Activated T-cell treated with anti-CD3 and anti-CD28 coated beads, Interleukin-2, amount 50 U/mL, for 48 hours (primary cell): ENCODE data around the gene COL20A1.
"Not testable (repeated sequence)": the region's sequence is repeated elsewhere in the genome, so short reads cannot be mapped to it uniquely, and the experiment has no call there.

Experiments used
- DNase-seq, 2 experiments: peaks; one replicate each; pipeline ENCODE4 v3.0.0-alpha.2; 2020

Gene COL20A1

GRCh38 chr20:63321148-63321831 lies 28.3 kb downstream of the COL20A1 start:
- no peak for DNase-seq

DNA sequence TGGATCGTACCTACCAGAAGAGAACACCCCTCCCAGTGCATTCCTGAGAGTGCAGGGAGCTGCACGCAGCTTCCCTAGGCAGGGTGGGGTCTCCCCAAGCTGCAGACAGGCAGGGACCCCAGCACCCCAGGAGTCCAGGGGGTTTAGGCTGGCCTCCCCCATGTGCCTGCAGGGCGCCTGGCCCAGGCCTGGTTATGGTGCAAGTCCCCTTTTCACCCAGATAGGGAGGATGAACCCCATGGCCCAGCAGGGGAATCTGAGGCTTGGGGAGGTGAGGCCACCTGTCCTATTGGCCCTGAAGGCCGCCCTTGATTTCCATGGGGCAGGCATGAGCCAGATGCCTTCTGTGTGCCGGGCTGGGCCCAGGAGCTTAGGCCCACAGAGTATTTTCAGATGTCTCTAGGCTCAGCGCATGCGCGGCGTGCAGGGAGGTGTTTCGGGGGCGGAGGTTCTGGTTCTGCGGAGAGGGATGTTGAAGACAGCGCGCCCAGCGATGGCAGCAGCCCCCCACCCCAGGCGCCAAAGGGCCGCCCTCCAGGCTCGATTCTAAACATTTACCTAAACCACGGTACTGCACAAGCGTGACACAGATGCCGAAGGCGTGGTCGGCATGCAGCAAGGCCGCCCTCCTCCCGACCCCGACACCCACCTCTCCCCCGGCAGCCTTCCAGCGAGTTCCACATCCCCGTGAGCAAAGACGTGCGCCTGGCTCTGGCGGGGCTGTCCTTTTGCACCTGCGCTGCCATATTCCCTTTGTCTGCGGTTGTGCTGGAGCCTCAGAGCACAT lies 29.4 kb downstream of the COL20A1 start:
- no peak for DNase-seq

- DNase-seq = no peak
Measured at GRCh38 chr20:63322933-63323273, 29.9 kb downstream of the COL20A1 start.

GRCh38 chr20:63323357-63323981 lies 30.5 kb downstream of the COL20A1 start:
- DNase-seq = no peak

DNA sequence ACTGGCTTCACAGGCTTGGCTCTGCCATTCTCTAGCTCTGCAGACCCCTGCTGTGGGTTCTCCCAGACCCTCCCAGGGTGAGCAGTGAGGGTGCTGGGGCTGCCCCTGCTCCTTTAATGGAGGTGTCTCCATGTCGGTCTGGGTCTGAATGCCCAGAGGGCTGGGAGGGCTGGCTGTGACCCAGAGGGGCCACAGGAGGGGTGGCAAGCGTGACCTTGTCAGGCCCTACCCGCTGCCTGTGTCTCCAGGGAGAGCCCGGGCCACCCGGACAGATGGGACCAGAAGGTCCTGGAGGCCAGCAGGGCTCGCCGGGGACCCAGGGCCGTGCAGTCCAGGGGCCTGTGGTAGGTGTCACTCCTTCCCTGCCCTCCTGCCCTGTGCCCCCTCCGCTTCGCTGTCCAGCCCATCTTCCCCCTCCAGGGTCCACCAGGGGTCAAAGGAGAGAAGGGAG lies 32.1 kb downstream of the COL20A1 start:
- no peak for DNase-seq

GRCh38 chr20:63325554-63326313 lies 32.7 kb downstream of the COL20A1 start:
- no peak for DNase-seq

DNA sequence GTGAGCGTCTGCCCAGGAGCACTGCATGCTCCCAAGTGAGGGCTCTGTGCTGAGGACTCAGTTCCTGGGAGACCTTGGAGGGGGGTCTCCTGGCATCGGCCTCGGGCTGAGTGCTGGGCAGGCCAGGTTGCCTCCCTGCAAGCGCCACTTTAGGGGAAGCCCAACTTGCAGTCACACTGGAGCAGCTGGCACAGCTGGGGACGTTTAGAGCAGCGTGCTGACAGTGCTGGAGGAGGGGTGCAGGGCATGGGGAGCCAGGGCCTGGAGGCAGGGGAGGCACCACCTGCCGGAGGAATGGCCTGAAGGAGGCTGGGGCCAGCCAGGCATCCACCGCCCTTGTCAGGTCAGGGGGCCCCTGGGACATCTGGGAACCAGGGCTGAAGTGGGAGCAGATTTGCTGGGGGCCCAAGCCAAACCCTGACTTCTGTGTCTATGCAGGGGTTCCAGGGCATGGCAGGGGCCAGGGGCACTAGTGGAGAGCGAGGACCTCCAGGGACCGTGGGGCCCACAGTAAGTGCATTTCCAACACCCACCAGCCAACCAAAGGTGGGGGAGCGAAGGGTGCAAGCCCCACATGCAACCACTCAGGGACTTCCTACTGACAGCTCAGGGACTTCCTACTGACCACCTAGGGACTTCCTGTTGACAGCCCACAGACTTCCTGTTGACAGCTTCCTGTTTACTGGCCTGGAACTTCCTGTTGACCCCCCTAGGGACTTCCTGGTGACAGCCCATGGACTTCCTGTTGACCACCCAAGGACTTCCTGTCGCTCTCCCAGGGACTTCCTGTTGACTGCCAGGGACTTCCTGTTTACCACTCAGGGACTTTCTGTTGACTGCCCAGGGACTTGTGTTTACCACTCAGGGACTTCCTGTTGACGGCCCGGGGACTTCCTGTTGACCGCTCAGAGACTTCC lies 33.6 kb downstream of the COL20A1 start:
- DNase-seq = no peak

- DNase-seq = no peak
Measured at GRCh38 chr20:63327231-63327745, 34.3 kb downstream of the COL20A1 start.

DNA sequence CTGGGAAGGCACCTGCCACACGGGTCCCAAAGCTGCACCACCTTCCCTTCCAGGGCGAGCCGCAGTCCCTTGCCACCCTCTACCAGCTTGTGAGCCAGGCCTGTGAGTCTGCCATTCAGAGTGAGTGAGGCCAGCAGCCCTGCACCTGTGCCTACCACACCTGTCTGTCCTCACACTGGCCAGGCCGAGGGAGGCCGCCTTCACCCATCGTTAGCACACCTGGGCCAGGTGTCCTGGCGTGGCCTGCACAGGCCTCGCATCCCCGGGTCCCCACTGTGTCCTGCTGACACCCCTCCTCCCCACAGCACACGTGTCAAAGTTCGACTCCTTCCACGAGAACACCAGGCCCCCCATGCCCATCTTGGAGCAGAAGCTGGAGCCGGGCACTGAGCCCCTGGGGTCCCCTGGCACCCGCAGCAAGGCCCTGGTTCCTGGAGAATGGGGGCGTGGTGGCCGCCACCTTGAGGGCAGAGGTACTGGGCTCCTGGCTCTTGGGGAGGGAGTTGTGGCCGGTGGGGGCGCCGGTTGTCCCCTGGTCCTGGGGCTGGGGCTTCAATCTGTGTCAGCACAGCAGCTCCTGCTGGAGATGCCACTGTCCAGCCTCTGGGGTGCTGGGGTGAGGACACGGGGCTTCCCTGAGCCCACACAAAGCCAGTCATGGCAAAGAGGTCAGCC lies 35.2 kb downstream of the COL20A1 start:
- no peak for DNase-seq

DNA sequence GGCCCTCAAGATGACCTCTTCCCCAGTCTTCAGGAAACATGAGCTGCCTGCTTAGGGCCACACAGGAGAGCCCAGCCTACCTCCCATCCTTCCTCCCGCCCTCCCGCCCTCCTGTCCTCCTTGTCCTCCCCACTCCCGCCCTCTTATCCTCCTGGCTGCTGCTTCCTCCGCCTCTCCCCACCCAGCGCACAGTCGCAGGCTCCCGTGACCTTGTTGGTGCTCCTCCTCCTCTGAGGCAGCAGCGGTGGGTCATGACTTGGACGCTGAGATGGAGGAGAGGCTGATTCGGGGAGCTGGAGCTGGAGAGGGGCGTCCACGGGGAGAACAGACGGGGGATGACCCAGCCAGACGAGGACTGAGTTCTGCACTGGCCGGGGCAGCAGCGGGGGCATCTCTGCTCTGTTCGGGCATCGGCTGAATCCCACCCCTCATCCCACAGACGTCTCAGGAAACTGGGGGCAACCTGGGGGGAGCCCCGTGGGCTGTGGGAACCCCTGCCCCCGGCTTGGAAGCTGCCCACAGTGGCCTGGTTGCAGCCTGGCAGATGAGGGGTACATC lies 35.8 kb downstream of the COL20A1 start:
- DNase-seq = no peak

DNA sequence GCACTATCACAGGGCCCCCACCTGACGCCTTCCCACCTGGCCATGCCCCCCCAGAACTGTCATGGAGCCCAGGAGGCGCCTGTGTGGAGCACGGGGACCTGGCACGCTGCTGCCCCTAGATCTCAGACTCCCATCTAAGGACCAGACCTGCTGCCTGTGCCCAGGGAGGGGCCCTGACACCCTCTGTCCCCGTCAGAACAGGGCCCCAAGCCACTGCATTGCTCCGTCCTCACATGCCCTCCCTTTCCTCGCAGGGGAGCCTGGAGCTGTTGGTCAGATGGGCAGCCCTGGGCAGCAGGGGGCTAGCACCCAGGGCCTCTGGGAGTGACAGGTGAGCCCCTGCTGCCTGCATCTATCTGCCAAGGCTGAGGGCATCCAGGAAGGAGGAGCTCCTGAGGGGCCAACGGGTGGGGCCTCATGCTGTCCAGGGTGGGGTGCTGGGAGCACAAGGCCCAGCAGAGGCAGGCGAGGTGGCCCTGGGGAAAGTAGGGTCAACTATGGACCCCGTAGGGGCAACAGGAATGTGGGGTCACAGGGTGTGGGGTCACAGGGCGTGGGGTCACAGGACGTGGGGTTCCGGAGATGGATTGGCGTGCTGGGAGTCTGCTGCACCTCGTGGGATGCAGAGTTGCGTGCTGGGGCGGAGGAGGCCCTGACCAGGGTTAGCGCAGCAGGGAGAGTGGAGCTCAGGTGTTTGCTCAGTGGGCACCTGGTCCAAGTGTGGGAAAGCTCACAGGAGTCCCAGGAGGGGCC lies 36.5 kb downstream of the COL20A1 start:
- no peak for DNase-seq

DNA sequence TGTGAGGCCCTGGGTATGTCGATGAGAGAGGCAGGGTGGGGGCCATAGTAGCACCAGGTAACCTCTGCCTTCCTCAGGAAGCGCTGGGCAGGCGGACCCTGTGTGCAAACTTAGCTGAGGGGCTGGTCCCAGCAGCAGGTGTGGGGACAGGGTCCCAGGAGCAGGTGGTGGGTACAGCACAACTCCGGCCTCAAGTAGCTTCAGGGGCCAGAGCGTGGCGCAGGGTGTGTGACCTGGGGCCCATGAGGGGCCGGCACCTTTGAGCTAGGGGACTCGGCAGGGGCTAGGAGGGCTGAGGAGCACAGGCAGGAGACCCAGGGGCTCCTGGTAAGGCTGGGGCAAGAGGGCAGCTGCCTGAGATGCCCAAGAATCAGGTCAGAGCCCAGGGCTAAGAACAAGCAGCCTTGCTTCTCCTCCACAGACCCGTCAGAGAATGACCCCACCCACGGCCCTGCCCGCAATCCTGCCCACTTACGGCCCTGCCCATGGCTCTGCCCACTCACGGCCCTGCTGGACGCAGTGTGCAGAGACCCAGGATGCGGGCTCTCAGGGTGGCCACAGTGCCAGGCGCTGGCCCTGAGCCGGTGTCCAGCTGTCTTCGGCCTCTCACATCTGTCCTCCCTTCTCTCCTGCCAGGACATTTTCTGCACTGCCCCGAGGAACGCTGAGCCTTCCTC lies 37.2 kb downstream of the COL20A1 start:
- DNase-seq = no peak

DNA sequence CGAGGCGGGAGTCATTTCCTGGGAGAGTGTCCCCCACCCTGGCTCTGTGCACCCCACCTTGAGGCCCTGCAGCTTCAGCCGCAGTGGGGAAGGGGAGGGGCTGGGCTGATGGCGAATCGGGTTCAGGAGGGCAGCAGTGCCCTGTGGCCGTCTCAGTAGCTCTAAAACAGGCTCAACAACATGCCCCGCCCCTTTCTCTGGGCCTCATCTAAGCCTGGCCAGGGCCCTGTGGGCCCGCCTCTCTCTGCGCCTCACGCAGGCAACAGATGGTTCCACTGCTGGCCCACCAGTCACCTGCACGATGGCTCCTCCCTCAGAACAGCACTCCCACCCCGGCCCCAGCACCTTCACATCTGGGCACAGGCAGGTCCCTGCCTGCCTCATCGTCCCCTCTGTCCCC lies 38.0 kb downstream of the COL20A1 start:
- DNase-seq = no peak

DNA sequence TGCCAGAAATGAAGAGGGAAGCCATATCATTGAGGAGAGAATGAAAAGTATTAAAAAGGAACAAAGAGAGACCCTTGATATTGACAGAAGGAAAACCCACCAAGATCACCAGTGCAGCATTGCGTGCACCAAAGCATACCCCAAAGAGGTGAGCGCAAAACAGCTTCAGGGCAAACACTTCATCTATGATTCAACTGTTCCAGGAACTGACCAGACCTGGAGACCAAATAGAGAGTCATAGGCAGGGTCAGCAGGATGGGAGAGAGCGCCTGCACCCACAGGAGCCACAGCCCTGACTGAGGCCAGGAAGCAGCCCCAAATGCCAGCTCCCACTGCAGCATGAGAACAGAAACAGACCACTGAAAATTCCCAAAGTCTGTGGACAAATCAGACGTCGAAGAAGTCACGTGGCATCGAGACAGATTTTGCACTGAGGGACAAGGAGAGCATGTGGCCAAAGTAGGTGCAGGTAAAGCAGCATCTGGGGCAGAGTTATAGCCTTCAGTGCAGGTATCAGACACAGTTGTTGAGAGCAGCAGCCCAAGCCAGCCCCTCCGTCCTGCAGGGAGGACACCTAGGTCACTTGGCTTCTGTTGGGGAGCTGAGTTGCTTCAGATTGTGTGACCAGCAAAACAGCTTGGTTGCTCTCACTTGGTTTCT lies 38.9 kb downstream of the COL20A1 start:
- DNase-seq = no peak

GRCh38 chr20:63332488-63333240 lies 39.7 kb downstream of the COL20A1 start:
- DNase-seq = no peak

- no peak for DNase-seq
Measured at GRCh38 chr20:63333241-63333836, 40.4 kb downstream of the COL20A1 start.

- no peak for DNase-seq
Measured at GRCh38 chr20:63334356-63334755, 41.4 kb downstream of the COL20A1 start.

- DNase-seq = not testable (repeated sequence)
Measured at GRCh38 chr20:63335060-63335459, 42.1 kb downstream of the COL20A1 start.
